ENCODE data around the gene POLD3. TPM values are rescaled to one million over a fixed set of nuclear protein-coding genes. Genes with fewer than 3 reads are reported as not detected.
A peak's percentile ranks its signal among the peaks of the same experiment; 100 is the strongest.

Gene POLD3, protein sequence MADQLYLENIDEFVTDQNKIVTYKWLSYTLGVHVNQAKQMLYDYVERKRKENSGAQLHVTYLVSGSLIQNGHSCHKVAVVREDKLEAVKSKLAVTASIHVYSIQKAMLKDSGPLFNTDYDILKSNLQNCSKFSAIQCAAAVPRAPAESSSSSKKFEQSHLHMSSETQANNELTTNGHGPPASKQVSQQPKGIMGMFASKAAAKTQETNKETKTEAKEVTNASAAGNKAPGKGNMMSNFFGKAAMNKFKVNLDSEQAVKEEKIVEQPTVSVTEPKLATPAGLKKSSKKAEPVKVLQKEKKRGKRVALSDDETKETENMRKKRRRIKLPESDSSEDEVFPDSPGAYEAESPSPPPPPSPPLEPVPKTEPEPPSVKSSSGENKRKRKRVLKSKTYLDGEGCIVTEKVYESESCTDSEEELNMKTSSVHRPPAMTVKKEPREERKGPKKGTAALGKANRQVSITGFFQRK
- 52.1 and 58.0 TPM in 2 replicates for total RNA-seq (2013; cell fraction: nucleolus; rRNA removed)
- total RNA-seq (2014; rRNA removed) (23.8 and 25.9 TPM in 2 replicates), total RNA-seq (2014; rRNA removed; fragmentation: Illumina TruSeq; extraction: Trizol) (36.0 and 38.3 TPM in 2 replicates), total RNA-seq (2021) (36.4 and 39.2 TPM in 2 replicates), polyA plus RNA-seq (2011; rRNA removed) (63.7 and 66.4 TPM in 2 replicates), polyA plus RNA-seq (2014; fragmentation: Illumina TruSeq; extraction: Trizol) (41.9 and 54.5 TPM in 2 replicates), polyA plus RNA-seq (2014; fragmentation: Nextera tagmentation; extraction: Ambion mirVana) (10 to 100 TPM; 30.9 to 36.5 TPM), polyA plus RNA-seq (2014; rRNA removed) (25.2 and 29.7 TPM in 2 replicates), polyA plus RNA-seq (2016; fragmentation: Nextera tagmentation; extraction: Ambion mirVana) (10 to 100 TPM; 60.1 to 62.3 TPM), polyA minus RNA-seq (2011; rRNA and poly(A)+ RNA removed) (55.2 and 80.0 TPM in 2 replicates), Bru-seq, nascent RNA (percentile 69 among the genes with signal in this experiment), BruChase-seq, experiment 1, labeled RNA remaining after a 6-hour chase (percentile 66 among the genes with signal in this experiment), BruChase-seq, experiment 2, labeled RNA remaining after a 2-hour chase (percentile 75 among the genes with signal in this experiment)
- 13.3 TPM for polyA plus RNA-seq (2011; ENCODE audit: low read depth)
- polyA plus RNA-seq (2011; cell fraction: cytosol; rRNA removed) = 38.4 and 40.8 TPM in 2 replicates
- polyA plus RNA-seq (2011; cell fraction: nucleus; rRNA removed) = 76.3 and 97.3 TPM in 2 replicates
- 13.9 and 16.3 TPM in 2 replicates for polyA plus RNA-seq (2012)
- 15.9 and 16.1 TPM in 2 replicates for polyA minus RNA-seq (2011; cell fraction: cytosol; rRNA and poly(A)+ RNA removed)
- polyA minus RNA-seq (2011; cell fraction: nucleus; rRNA and poly(A)+ RNA removed) = 23.0 and 34.4 TPM in 2 replicates
- long read RNA-seq, experiment 1, transcript POLD3-201 (12 exons, 3,821 nt) = major isoform, 13 of 39 reads
- long read RNA-seq, experiment 1, partial matches to known transcripts = 19 of 39 reads
- long read RNA-seq, experiment 1, other reads (novel, unspliced or antisense) = 3 of 39 reads
- long read RNA-seq, experiment 2, transcript POLD3-201 (12 exons, 3,821 nt) = major isoform, 47 of 204 reads
- long read RNA-seq, experiment 2, partial matches to known transcripts = 127 of 204 reads
- long read RNA-seq, experiment 2, other reads (novel, unspliced or antisense) = 26 of 204 reads

DNA sequence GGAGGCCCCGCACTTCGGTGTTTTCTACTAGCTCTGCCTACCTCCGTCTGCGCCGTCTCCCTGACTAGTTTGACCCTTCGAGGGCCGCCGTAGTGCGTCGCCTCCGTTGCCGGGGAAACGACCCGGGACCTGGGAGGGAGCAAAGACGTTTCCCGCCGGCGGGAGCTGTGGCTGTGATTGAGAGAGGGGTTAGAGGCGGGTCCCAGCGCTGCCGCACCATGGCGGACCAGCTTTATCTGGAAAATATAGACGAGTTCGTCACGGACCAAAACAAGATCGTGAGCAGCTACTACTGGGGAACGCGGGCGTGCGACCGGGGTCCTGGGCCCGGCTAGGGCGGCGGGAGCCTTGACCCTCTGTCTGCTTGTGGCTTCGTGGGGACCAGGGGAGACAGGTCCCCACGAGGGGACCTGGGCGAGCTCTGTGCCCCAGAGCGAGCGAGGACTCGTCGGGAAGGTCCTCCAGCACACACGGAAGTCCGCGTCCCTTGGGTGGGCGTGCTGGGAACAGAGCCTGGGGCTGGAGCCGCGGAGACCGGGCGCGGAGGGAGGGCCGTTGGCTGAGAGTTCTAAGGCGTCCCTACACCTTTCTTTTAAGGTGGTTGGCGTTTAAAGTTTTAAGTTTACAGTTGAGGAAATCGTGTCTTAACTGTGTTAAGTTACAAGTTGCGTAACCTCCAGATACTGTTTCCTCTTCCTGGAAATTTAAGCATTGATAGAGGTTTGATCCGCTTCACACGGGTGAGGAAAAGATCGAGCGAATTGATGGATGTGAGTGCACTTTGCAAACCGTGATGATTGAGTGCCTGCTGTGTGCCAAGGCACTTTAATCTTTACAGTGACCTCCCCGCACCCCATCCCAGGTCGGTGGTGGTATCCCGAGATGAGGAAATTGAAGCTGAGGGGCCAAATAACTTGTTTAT, at the start of gene POLD3:
Gene POLD3, plus strand, starts transcription at position 142 of the 922 bp plus-strand sequence. Its CDS starts 77 bp downstream, at position 219.
- H4K20me1 ChIP-seq (ENCODE audit: control insufficient read depth, insufficient read depth) = no peaks in the 10 kb centered on the region
- H3K9ac ChIP-seq (ENCODE audit: control insufficient read depth, insufficient read depth, low read length) = peak within 1 kb of the TSS; percentile 95
- no peaks in the 10 kb centered on the region; the same call in 2 of the 3 replicates for H3K9me3 ChIP-seq (replicated peaks; ENCODE audit: control insufficient read depth, insufficient read depth, low read length)
- ChIA-PET CTCF (interaction anchor here (0.7 to 1.5 kb wide), 5 partner anchors 11 to 337 kb away, joined by 3 to 6 read pairs (median 3); no protein-coding TSS in a partner anchor), POLR2A (interaction anchor here (0.8 to 1.7 kb wide), 5 partner anchors 8 to 99 kb away, joined by 3 to 8 read pairs (median 5); partner anchors contain the start of gene LIPT2), RAD21 (ENCODE audit: unreplicated experiment) (interaction anchor here (0.8 to 0.9 kb wide), 2 partner anchors 15 to 194 kb away, joined by 3 read pairs; partner anchors contain the start of gene PGM2L1), SMC1A (ENCODE audit: uncharacterized antibody, unreplicated experiment) (interaction anchor here (0.8 to 1.4 kb wide), 6 partner anchors 9 to 317 kb away, joined by 3 to 9 read pairs (median 4); no protein-coding TSS in a partner anchor)
- H3K4me1 ChIP-seq (ENCODE audit: control insufficient read depth, insufficient read depth, low read length) = no peaks in the 10 kb centered on the region
- ATAC-seq = peak; percentile 97
- peak within 1 kb of the TSS; percentile 99 for H3K4me3 ChIP-seq
- H3K36me3 ChIP-seq (ENCODE audit: control insufficient read depth in 2 of 2, insufficient read depth in 2 of 2, low read length in 1 of 2) = peaks cover 2 to 4% of the 10 kb centered on the region in 2 experiments; a peak in 3 of 4 replicates
- in situ Hi-C loops (cut with MboI) = no loop called here
- WGBS (ENCODE audit: insufficient coverage, insufficient replicate concordance, low lambda C conversion rate, missing lambda C conversion rate) = under 1% methylated on average over 63 of the region's 63 CpGs
- FAIRE-seq = peak; percentile 73
- DNase-seq (ENCODE audit: low read depth, low spot score) = peak; percentile 67
- BruUV-seq (replicated peaks) = no TSS peak
- peaks cover 25% of the 10 kb centered on the region for H3K79me2 ChIP-seq (ENCODE audit: control insufficient read depth, insufficient read depth, low read length)
- peak within 1 kb of the TSS; percentile 88 for H3K4me2 ChIP-seq (ENCODE audit: control insufficient read depth, insufficient read depth)
- intact Hi-C loops (cut with micrococcal nuclease; ENCODE audit: unreplicated experiment) = no loop called here
- H3K27ac ChIP-seq (ENCODE audit: control insufficient read depth, insufficient read depth) = peak within 1 kb of the TSS; percentile 87
- peak within 1 kb of the TSS; percentile 96 for H2AFZ ChIP-seq (ENCODE audit: control insufficient read depth, low read depth, low read length)
- no peaks in the 10 kb centered on the region for H3K27me3 ChIP-seq (replicated peaks in 1 of 2; ENCODE audit: control insufficient read depth in 2 of 2, insufficient read depth in 2 of 2, low read length in 1 of 2)
- TF ChIP-seq TCF3 (IDR thresholded peaks at IDR 0.05; ENCODE audit: borderline replicate concordance, insufficient read depth, low read depth, low read length) (no peak), ZNF592 (IDR thresholded peaks at IDR 0.05) (no peak), ZNF687 (IDR thresholded peaks at IDR 0.05) (no peak), WRNIP1 (IDR thresholded peaks at IDR 0.05; ENCODE audit: borderline replicate concordance, low read depth, low read length) (no peak), KDM1A (IDR thresholded peaks at IDR 0.05; ENCODE audit: borderline replicate concordance) (no peak), SREBF2 (IDR thresholded peaks at IDR 0.05; ENCODE audit: low read length) (no peak)
